ENCODE data around the gene RGS9. TPM values are rescaled to one million over a fixed set of nuclear protein-coding genes. Genes with fewer than 3 reads are reported as not detected.

The RGS9 gene
- total RNA-seq, 1 donor from 2014 or later: 8.7 TPM

- Histone ChIP-seq H3K27me3 (peaks cover 5% of the 10 kb centered on the region), H3K27ac (no peak overlapping the region), H3K9me3 (no peaks in the 10 kb centered on the region), H3K36me3 (no peaks in the 10 kb centered on the region), H3K4me3 (no peak overlapping the region), H3K4me1 (no peaks in the 10 kb centered on the region)
- DNase-seq: no peak
- ATAC-seq: no peak
- intact Hi-C loops (cut with DNase I): no loop called here
- TF ChIP-seq CTCF (IDR thresholded peaks at IDR 0.05): no peak
Observed at GRCh38 chr17:65259696-65260485, 122.7 kb downstream of the RGS9 start.

- peaks cover 5% of the 10 kb centered on the region for H3K27me3 ChIP-seq
- no peak overlapping the region for H3K27ac ChIP-seq
- H3K4me3 ChIP-seq: no peak overlapping the region
- H3K4me1 ChIP-seq: no peaks in the 10 kb centered on the region
- TF ChIP-seq CTCF (IDR thresholded peaks at IDR 0.05): no peak
- no peaks in the 10 kb centered on the region for H3K9me3 ChIP-seq
- intact Hi-C loops (cut with DNase I): no loop called here
- no peak for ATAC-seq
- no peaks in the 10 kb centered on the region for H3K36me3 ChIP-seq
- no peak for DNase-seq
Observed at GRCh38 chr17:65260626-65261025, 123.5 kb downstream of the RGS9 start.

GRCh38 chr17:65261152-65261551, 124.0 kb downstream of the RGS9 start:
- intact Hi-C loops (cut with DNase I): no loop called here
- no peak overlapping the region for H3K4me3 ChIP-seq
- H3K27me3 ChIP-seq: peaks cover 4% of the 10 kb centered on the region
- DNase-seq: no peak
- H3K4me1 ChIP-seq: no peaks in the 10 kb centered on the region
- no peaks in the 10 kb centered on the region for H3K9me3 ChIP-seq
- no peak overlapping the region for H3K27ac ChIP-seq
- H3K36me3 ChIP-seq: no peaks in the 10 kb centered on the region
- no peak for TF ChIP-seq CTCF (IDR thresholded peaks at IDR 0.05)
- ATAC-seq: no peak

- ATAC-seq (no peak), DNase-seq (no peak)
- Histone ChIP-seq H3K4me3 (no peak overlapping the region), H3K36me3 (no peaks in the 10 kb centered on the region), H3K4me1 (no peaks in the 10 kb centered on the region), H3K9me3 (no peaks in the 10 kb centered on the region), H3K27me3 (no peaks in the 10 kb centered on the region), H3K27ac (no peak overlapping the region)
- intact Hi-C loops (cut with DNase I): no loop called here
- TF ChIP-seq CTCF (IDR thresholded peaks at IDR 0.05): no peak
Observed at GRCh38 chr17:65261682-65262636, 124.8 kb downstream of the RGS9 start.

- no peak for TF ChIP-seq CTCF (IDR thresholded peaks at IDR 0.05)
- Histone ChIP-seq H3K9me3 (no peaks in the 10 kb centered on the region), H3K27me3 (no peaks in the 10 kb centered on the region), H3K4me1 (no peaks in the 10 kb centered on the region), H3K36me3 (no peaks in the 10 kb centered on the region), H3K27ac (no peak overlapping the region), H3K4me3 (no peak overlapping the region)
- ATAC-seq: no peak
- no peak for DNase-seq
- intact Hi-C loops (cut with DNase I): no loop called here
Observed at GRCh38 chr17:65265276-65265675, 128.1 kb downstream of the RGS9 start.
